ENCODE data around the gene OLFM2. TPM values are rescaled to one million over a fixed set of nuclear protein-coding genes. Genes with fewer than 3 reads are reported as not detected.

OLFM2 gene
- total and polyA plus RNA-seq, 9 of the 15 experiments (the other 6 are each of a cell fraction or from before 2014, with no cell fraction given): 0.10 to 0.33 (median 0.23) TPM; not detected in 4

- TF ChIP-seq NCOR1 (IDR thresholded peaks at IDR 0.05) (peak; percentile 82), MECOM (CRISPR knock-in tag; IDR thresholded peaks at IDR 0.05) (no peak), L3MBTL2 (IDR thresholded peaks at IDR 0.05) (peak; percentile 95), HSF4 (CRISPR knock-in tag; IDR thresholded peaks at IDR 0.05; ENCODE audit: borderline replicate concordance) (no peak), COPS2 (conservative IDR thresholded peaks at IDR 0.05) (no peak), MTA3 (IDR thresholded peaks at IDR 0.05; ENCODE audit: borderline replicate concordance) (peak; percentile 95), CEBPB (tag; IDR thresholded peaks at IDR 0.05) (no peak), ZNF41 (CRISPR knock-in tag; conservative IDR thresholded peaks at IDR 0.05) (no peak), RFX7 (CRISPR knock-in tag; IDR thresholded peaks at IDR 0.05) (no peak), CBX8 (IDR thresholded peaks at IDR 0.05; ENCODE audit: borderline replicate concordance, extremely low read depth, low read depth, low read length, poor library complexity, severe bottlenecking) (no peak), MYNN (IDR thresholded peaks at IDR 0.05) (peak; percentile 51; the same call in 1 of the 2 replicates), MYNN (CRISPR knock-in tag; IDR thresholded peaks at IDR 0.05) (no peak), ELF4 (CRISPR knock-in tag; IDR thresholded peaks at IDR 0.05) (no peak), ESRRA (IDR thresholded peaks at IDR 0.05; ENCODE audit: borderline replicate concordance, low read depth) (no peak), VEZF1 (CRISPR knock-in tag; IDR thresholded peaks at IDR 0.05) (peak; percentile 70), PPARD (CRISPR knock-in tag; IDR thresholded peaks at IDR 0.05) (no peak), ZNF280A (IDR thresholded peaks at IDR 0.05; ENCODE audit: low read depth, partially characterized antibody) (no peak), PATZ1 (CRISPR knock-in tag; IDR thresholded peaks at IDR 0.05; ENCODE audit: borderline replicate concordance) (no peak), TOE1 (IDR thresholded peaks at IDR 0.05; ENCODE audit: borderline replicate concordance) (no peak; the same call in 1 of the 2 replicates), TOE1 (CRISPR knock-in tag; IDR thresholded peaks at IDR 0.05; ENCODE audit: borderline replicate concordance, low read depth) (no peak), USF1 (CRISPR knock-in tag; IDR thresholded peaks at IDR 0.05) (no peak), KAT7 (CRISPR knock-in tag; IDR thresholded peaks at IDR 0.05; ENCODE audit: borderline replicate concordance) (no peak), TRIM28 (IDR thresholded peaks at IDR 0.05) (no peak)
These were observed 21.8 kb downstream of the OLFM2 start (continued) for GRCh38 chr19:9914315-9915207.
